Inflammatory macrophage treated with lipopolysaccharide for 1 hour (primary cell): ENCODE data around the gene FSIP1.

Experiments used
- DNase-seq, 2 donors: peaks; one replicate each; pipeline ENCODE4 v3.0.0-alpha.2; 2020 to 2022

Gene FSIP1

GRCh38 chr15:39792025-39792843 lies 9.6 kb upstream of the FSIP1 start:
- no peak for DNase-seq

- no peak for DNase-seq
Observed at GRCh38 chr15:39789736-39790135, 7.1 kb upstream of the FSIP1 start.

GRCh38 chr15:39788800-39789565 lies 6.3 kb upstream of the FSIP1 start:
- no peak for DNase-seq

- DNase-seq, result no peak
Observed at GRCh38 chr15:39788108-39788507, 5.5 kb upstream of the FSIP1 start.

DNA sequence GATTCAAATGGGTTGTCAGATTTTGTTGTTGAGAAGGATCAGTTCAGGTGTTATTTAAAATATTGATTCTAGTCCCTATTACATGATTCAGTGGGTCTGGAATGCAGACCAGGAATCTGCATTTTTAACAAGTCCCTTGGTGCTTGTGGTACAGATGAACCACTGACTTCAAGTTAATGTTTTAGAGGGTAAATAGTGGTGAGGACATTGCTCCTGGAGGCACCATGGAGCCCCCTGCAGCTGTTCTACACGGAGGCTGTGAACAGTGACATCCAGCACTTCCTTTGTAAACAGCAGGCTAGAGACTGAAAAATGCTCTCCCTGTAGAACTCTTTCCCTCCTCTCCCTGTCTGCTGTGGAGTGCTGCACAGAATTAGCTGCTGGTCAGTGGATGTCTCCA lies 4.8 kb upstream of the FSIP1 start:
- no peak for DNase-seq

- peak; percentile 19 to 66 for DNase-seq
Observed at GRCh38 chr15:39786447-39787056, 3.9 kb upstream of the FSIP1 start.

- DNase-seq, result no peak
Observed at GRCh38 chr15:39785841-39786240, 3.2 kb upstream of the FSIP1 start.

DNA sequence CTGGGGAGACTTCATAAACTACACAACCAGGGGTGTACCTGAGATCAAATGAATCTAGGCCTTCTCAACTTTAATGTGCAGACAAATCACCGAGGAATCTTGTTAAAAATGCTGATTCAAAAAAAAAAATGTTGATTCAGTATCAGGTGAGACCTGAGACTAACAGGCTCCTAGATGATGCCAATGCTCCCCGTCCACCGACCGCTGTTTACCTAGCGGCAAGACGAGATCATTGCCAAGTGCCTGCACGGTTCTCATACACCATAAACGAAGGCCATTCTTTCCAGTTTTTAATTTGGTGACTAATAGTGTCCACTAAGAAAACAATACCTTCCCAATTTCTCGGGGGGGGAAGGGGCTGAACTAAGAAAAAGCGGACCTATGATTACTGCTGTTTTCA lies 2.5 kb upstream of the FSIP1 start:
- no peak for DNase-seq

GRCh38 chr15:39784638-39785037 lies 2.0 kb upstream of the FSIP1 start:
- no peak for DNase-seq

DNA sequence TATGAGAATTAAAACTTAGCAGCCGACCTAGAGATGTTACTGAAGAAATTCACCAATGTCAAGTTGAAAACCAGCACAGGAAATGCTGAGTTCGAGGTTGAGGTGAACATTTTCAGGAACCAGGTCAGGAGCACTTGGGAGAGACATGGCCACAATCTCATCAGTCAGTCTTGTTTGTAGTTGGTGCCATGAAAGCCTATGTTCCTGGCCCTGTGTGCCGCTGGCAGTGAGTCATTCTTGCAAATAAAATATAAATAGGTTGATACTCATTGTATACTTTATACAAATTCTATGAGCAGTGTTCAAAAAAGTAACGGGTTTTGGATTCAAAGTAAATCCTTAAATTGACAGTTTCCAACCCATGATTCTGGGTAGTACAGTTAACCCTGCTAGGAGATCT lies 1.5 kb upstream of the FSIP1 start:
- no peak for DNase-seq

- peak in 1 of 2 donors; percentile 5 for DNase-seq
Observed at GRCh38 chr15:39783244-39783820, 691 bp upstream of the FSIP1 start.

- DNase-seq, result no peak
Observed at GRCh38 chr15:39781967-39782302, 706 bp downstream of the FSIP1 start.

GRCh38 chr15:39781147-39781966 lies 1.3 kb downstream of the FSIP1 start:
- DNase-seq, result peak; percentile 49 to 67

GRCh38 chr15:39778021-39778420 lies 4.6 kb downstream of the FSIP1 start:
- DNase-seq, result no peak

- DNase-seq, result no peak
Observed at GRCh38 chr15:39777496-39777895, 5.1 kb downstream of the FSIP1 start.

DNA sequence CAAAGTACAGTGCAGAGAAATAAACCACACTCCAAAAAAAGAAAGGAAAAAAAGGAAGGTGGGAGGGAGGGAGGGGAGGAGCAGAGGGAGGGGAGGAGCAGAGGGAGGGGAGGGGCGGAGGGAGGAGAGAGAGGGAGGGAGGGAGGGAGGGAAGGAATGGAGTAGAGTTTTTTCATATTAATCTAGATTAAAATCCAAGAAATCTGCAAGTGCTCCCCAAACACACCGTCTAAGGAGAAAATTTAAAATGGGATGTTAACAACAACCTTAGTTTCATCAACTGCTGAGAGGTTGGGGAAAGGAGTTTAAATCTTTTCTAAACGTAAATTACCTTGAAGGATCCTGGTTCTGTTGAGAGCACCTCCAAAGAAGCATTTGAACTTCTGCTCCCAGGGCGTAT lies 6.6 kb downstream of the FSIP1 start:
- DNase-seq, result no peak

DNA sequence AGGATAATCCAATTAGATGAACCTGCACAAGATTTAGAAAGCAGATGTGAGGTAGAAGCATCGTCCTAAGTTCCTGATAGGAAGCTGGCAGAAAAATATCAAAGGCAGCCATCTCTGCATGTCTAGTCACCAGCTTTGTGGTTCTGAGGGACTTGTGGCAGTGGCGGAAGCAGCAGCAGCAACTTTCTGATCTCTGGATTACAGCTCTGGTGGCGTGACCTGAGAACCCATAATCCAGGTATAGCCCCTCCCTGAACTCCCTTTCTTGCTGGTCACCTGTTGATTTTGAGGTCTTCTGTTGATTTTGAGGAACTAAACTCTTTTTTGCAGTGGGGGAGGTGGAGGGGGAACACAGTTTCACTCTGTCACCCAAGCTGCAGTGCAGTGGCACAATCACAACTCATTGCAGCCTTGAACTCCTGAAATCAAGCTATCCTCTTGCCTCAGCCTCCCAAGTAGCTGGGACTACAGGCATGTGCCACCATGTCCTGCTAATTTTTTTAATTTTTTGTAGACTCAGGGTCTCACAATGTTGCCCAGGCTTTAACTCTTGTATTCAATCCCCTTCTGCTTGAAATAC lies 7.9 kb downstream of the FSIP1 start:
- no peak for DNase-seq

DNA sequence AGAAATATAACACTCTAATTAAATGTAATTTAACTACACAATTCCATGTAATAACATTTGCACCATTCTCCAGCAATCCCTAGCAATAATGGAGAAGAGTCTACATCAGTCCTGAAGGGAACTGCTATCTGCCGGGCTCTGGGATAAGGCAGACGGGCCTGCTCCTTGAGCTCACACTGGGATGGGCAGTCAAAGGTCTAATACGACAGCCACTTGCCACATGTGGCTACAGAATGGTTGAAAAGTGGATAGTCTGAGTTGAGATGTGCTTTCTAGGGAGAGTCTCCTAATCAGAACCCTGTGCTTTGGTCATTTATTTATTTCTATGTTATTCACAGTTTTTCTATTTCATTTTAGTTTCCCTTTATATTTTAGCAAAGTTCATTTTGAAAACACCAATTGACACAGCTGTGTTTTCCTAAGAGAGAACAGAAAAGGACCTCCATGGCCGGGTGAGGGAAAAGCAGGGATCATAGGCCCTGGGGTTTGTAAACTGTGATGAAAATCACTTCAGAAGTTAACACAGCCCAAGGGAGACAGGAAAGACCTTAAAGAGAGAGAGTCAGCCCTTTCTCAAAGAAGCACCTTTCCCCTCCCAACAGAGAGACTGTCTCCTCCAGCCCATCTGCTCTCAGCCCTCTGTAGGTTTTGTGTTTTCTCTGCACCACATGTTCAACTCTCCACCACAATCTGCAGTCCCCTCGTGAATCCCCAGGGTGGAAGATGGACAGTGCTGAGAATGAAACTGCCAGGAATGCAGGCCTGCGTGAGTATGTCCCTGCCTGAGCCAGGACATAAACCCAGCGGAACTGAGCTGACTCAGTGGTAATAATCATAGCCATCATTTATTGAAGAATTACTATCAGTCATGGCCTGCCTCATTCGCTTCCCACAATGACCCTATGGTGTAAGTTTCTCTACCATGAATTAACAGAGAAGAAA lies 11.6 kb downstream of the FSIP1 start:
- DNase-seq, result no peak

DNA sequence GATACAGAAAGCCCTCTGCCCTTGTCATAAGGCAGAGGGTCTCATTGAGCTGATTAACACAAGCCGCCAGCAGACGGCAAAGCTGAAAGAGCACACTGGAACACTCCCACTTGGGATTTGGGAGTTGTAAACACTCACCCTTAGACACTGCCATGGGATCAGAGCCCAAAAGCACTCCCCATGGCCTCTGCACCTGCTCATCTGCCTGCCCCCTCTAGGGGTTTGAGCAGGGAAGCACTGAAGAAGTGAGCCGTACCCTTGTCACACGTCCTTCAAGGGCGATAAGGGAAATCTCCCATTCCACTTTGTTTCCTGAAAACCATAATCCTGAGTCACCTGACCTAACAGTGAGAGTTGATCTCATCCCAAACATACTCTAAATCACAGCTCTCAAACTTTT lies 14.7 kb downstream of the FSIP1 start:
- DNase-seq, result no peak

GRCh38 chr15:39761006-39761405 lies 21.6 kb downstream of the FSIP1 start:
- no peak for DNase-seq
